Upper lobe of left lung (tissue), 6 donors: ENCODE data around the gene NHS. TPM values are rescaled to one million over a fixed set of nuclear protein-coding genes. Genes with fewer than 3 reads are reported as not detected.

Source experiments
- ATAC-seq, 2 donors: fragments of 200-7000 bp; cut with Tn5 transposase; one replicate each; pipeline ENCODE4 v1.9.1; 2022; ENCODE audit warnings: mild to moderate bottlenecking in 2 of 2, moderate library complexity in 2 of 2; ENCODE audit not compliant: low FRiP score in 2 of 2
- DNase-seq, 2 donors: peaks; one replicate each; pipeline ENCODE4 v3.0.0-alpha.2; 2019 to 2020
- H3K27ac ChIP-seq, 4 donors: fragments of 200-600 bp; sonication (generic); one replicate each; pipeline ENCODE4 v1.5.1; 2016 to 2019
- H3K27me3 ChIP-seq, 4 donors: fragments of 200-600 bp; sonication (generic); one replicate each; pipeline ENCODE4 v1.5.1; 2017 to 2019
- H3K36me3 ChIP-seq, 4 donors: fragments of 200-600 bp; sonication (generic); one replicate each; pipeline ENCODE4 v1.5.1; 2016 to 2019
- H3K4me1 ChIP-seq, 4 donors: fragments of 200-600 bp; sonication (generic); one replicate each; pipeline ENCODE4 v1.5.1; 2018 to 2019
- H3K4me3 ChIP-seq, 4 donors: fragments of 200-600 bp; sonication (generic); one replicate each; pipeline ENCODE4 v1.5.1; 2017 to 2019; ENCODE audit warnings: mild to moderate bottlenecking in 2 of 4, moderate library complexity in 1 of 4
- H3K9me3 ChIP-seq, 4 donors: fragments of 200-600 bp; sonication (generic); one replicate each; pipeline ENCODE4 v1.5.1; 2018 to 2019
- CTCF ChIP-seq, 6 experiments: fragments of 450-650 bp in 4 of 6; fragments of 200-600 bp in 2 of 6; sonication (generic) in 2 of 6; IDR thresholded peaks; one replicate each; pipeline ENCODE4 v1.5.1; 2016 to 2019; ENCODE audit warnings: antibody characterized with exemption in 6 of 6
- EP300 ChIP-seq, 4 donors: sonication (generic); formaldehyde crosslinking; IDR thresholded peaks; one replicate each; pipeline ENCODE4 v1.5.1; 2017; ENCODE audit warnings: antibody characterized with exemption in 4 of 4, control low read depth in 2 of 4
- POLR2A ChIP-seq, 4 donors: fragments of 450-650 bp; IDR thresholded peaks; one replicate each; pipeline ENCODE4 v1.5.1; 2016 to 2017; ENCODE audit warnings: antibody characterized with exemption in 4 of 4, mild to moderate bottlenecking in 2 of 4
- POLR2AphosphoS5 ChIP-seq, 2 donors: sonication (generic); formaldehyde crosslinking; IDR thresholded peaks; one replicate each; pipeline ENCODE4 v1.5.1; 2017; ENCODE audit warnings: antibody characterized with exemption in 2 of 2
- WGBS, 2 donors: methylation state at CpG; one replicate each; pipeline ENCODE4 v1.1.5; 2017 to 2018; 5-methylcytosine and 5-hydroxymethylcytosine counted together
- total RNA-seq, 6 donors: library from RNA; depleted of rRNA in 4 of 6; stranded (reverse); fragments of >200 nt in 4 of 6; gene quantifications; one replicate each; pipeline versions ENCODE4 v1.1.0 to v1.2.1, GENCODE V29; 2016 to 2021
- donor health status: DM: no; HTN: no; CAD: no; lungs with moderate emphysema.
- donor health status: DM: no; HTN: yes; CAD: no; lungs with severe emphysema.

The NHS gene
- total RNA-seq, 6 donors from 2014 or later, result 0.46 to 6.3 (median 2.4) TPM

DNA sequence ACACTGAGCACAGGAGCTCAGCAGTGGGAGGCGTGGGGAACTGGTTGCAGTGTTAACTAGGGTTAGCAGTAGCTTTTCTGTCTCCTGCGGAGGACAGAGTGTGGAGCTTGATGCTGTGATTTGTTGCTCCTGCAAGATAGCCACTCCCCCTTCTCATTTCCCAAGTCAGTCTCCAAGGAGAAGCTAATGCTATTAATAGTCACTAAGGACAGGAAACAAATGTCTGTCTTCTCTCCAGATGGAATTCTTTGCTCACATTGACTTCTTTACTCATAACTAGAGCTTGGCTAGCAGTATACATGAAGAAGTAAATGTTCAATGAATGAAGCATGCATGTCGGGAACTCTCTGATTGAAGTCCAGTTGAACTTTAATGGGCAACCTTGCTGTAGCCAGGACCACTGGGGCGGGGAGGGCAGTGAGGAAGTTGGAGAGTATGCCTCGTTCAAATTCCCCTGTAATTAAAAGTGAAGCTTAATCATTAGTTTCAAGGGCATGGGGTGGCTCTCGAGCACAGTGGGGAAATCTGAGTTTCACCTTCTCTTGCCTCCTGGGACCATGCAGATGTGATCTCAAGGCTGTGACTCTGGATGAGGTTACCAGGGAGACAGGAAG, 205.6 kb downstream of the NHS start:
- Histone ChIP-seq H3K4me1 (no peaks in the 10 kb centered on the region), H3K27ac (no peak overlapping the region), H3K27me3 (no peaks in the 10 kb centered on the region), H3K9me3 (no peaks in the 10 kb centered on the region), H3K36me3 (no peaks in the 10 kb centered on the region), H3K4me3 (no peak overlapping the region)
- 41 to 61% methylated on average over 5 to 6 of the region's 6 CpGs for WGBS, 2 donors
- DNase-seq (no peak), ATAC-seq (no peak)
- no peak for TF ChIP-seq POLR2AphosphoS5 (IDR thresholded peaks at IDR 0.05)
- no peak for TF ChIP-seq POLR2A (IDR thresholded peaks at IDR 0.05)
- no peak for TF ChIP-seq CTCF (IDR thresholded peaks at IDR 0.05)
- no peak for TF ChIP-seq EP300 (IDR thresholded peaks at IDR 0.05)

DNA sequence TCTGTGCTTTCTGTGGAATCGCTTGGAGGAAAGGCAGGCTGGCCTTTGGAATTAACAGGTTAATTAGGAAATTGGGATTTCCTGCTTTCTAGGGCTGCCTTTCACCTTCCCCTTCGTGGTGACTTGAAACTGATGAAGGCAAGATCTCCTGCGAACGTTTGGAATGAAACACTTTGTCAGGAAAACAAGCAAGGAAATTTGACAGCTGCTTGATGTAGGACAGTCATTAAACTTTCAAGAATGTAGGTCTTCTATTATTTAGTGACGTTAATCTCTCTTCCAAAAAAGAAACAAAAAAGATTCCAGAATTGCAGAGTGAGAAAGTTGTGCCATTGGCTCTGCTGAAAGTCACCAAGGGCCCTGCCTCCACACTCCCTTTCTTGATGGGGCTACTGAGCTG, 206.6 kb downstream of the NHS start:
- Histone ChIP-seq H3K4me1 (no peaks in the 10 kb centered on the region), H3K27ac (no peak overlapping the region), H3K4me3 (no peak overlapping the region), H3K9me3 (no peaks in the 10 kb centered on the region), H3K27me3 (no peaks in the 10 kb centered on the region), H3K36me3 (no peaks in the 10 kb centered on the region)
- DNase-seq (no peak), ATAC-seq (no peak)
- TF ChIP-seq EP300 (IDR thresholded peaks at IDR 0.05) (no peak), POLR2AphosphoS5 (IDR thresholded peaks at IDR 0.05) (no peak)
- WGBS, 2 donors, result 53 to 64% methylated on average over 5 of the region's 5 CpGs

GRCh38 chrX:17584248-17584681, 209.3 kb downstream of the NHS start:
- ATAC-seq (no peak), DNase-seq (no peak)
- TF ChIP-seq EP300 (IDR thresholded peaks at IDR 0.05) (no peak), POLR2A (IDR thresholded peaks at IDR 0.05) (no peak), CTCF (IDR thresholded peaks at IDR 0.05) (no peak), POLR2AphosphoS5 (IDR thresholded peaks at IDR 0.05) (no peak)
- H3K4me3 ChIP-seq, result no peak overlapping the region
- H3K27ac ChIP-seq, result no peak overlapping the region
- H3K4me1 ChIP-seq, result no peaks in the 10 kb centered on the region
- H3K27me3 ChIP-seq, result no peaks in the 10 kb centered on the region
- H3K9me3 ChIP-seq, result no peaks in the 10 kb centered on the region
- WGBS, 2 donors, result 48 to 55% methylated on average over 3 to 4 of the region's 4 CpGs
- H3K36me3 ChIP-seq, result no peaks in the 10 kb centered on the region

DNA sequence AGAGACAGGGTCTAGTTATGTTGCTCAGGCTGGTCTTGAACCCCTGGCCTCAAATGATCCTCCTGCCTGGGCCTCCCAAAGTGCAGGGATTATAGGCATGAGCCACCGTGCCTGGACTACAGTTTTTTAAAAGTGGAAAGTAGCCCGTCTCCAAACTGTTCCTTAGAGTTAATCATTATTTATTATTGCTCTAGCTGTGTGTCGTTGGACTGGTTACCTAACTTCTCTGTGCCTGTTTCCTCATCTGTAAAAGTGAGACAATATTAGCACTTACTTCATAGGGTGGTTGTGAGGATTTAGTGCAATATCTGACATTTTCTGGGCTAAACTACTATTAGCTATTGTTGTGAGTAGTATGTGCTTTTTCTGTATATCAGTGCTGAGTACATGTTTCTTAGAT, 210.0 kb downstream of the NHS start:
- no peak for ATAC-seq
- WGBS, 2 donors, result 77 to 90% methylated on average over 3 of the region's 3 CpGs
- Histone ChIP-seq H3K36me3 (no peaks in the 10 kb centered on the region), H3K4me3 (no peak overlapping the region), H3K9me3 (no peaks in the 10 kb centered on the region), H3K4me1 (no peaks in the 10 kb centered on the region), H3K27me3 (no peaks in the 10 kb centered on the region), H3K27ac (no peak overlapping the region)
- TF ChIP-seq POLR2A (IDR thresholded peaks at IDR 0.05) (no peak), CTCF (IDR thresholded peaks at IDR 0.05) (no peak), EP300 (IDR thresholded peaks at IDR 0.05) (no peak), POLR2AphosphoS5 (IDR thresholded peaks at IDR 0.05) (no peak)
- DNase-seq, result no peak

DNA sequence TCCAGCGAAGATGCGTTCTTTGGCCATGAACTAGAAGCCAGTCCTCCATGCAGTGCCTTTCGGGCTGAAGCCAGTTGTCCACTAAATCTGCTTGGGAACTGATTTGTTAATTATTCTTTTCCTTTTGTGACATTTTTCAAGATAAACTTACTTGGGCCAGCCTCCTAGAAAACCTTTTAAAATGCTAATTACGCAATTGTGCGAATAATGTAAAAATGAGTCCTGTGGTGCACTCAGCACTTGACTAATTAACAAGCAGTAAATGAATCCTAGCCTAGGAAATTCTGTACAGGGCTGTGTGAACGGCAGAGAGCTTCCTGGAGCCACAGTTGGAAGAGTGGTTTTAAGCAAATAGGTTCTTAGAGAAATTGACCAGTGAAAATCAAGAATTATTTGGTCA, 212.4 kb downstream of the NHS start:
- Histone ChIP-seq H3K27me3 (no peaks in the 10 kb centered on the region), H3K36me3 (no peaks in the 10 kb centered on the region), H3K27ac (no peak overlapping the region), H3K4me3 (no peak overlapping the region), H3K4me1 (peaks cover 0 to 8% (median 2%) of the 10 kb centered on the region in 4 donors), H3K9me3 (no peaks in the 10 kb centered on the region)
- ATAC-seq (no peak), DNase-seq (no peak)
- no peak for TF ChIP-seq POLR2A (IDR thresholded peaks at IDR 0.05)
- no peak for TF ChIP-seq EP300 (IDR thresholded peaks at IDR 0.05)
- TF ChIP-seq CTCF (IDR thresholded peaks at IDR 0.05), result no peak
- no peak for TF ChIP-seq POLR2AphosphoS5 (IDR thresholded peaks at IDR 0.05)
- 75 to 79% methylated on average over 3 to 6 of the region's 6 CpGs for WGBS, 2 donors
